GM12892 (cell line): ENCODE measurements around the gene UBE2H.
"Not testable (repeated sequence)": the region's sequence is repeated elsewhere in the genome, so short reads cannot be mapped to it uniquely, and the experiment has no call there.

ENCODE experiments used
- DNase-seq: peaks from one replicate; pipeline ENCODE4 v3.0.0; 2011; ENCODE audit not compliant: insufficient read length
- FAIRE-seq: peaks from 2 replicates; lab custom pipeline; 2011; peaks lifted over from hg19 to GRCh38; lab: Jason Lieb, UNC
- POLR2A ChIP-seq: IDR thresholded peaks from 2 replicates; pipeline ENCODE4 v1.6.1; 2011; ENCODE audit warnings: low read depth, low read length, control low read depth
- POLR2AphosphoS5 ChIP-seq: IDR thresholded peaks from 2 replicates; pipeline ENCODE4 v1.6.1; 2011; ENCODE audit warnings: low read depth, low read length, control low read depth
- TAF1 ChIP-seq: IDR thresholded peaks from 2 replicates; pipeline ENCODE4 v1.6.1; 2011; ENCODE audit warnings: low read depth, mild to moderate bottlenecking, control low read depth, low read length, borderline replicate concordance

UBE2H gene

GRCh38 chr7:129845972-129846327 lies 106.8 kb downstream of the UBE2H start:
- DNase-seq (no peak), FAIRE-seq (no peak)
- no peak for TF ChIP-seq TAF1
- no peak for TF ChIP-seq POLR2A
- TF ChIP-seq POLR2AphosphoS5, result no peak

GRCh38 chr7:129845178-129845971 lies 107.4 kb downstream of the UBE2H start:
- TF ChIP-seq POLR2A (no peak), POLR2AphosphoS5 (no peak), TAF1 (no peak)
- FAIRE-seq, result no peak
- no peak for DNase-seq

GRCh38 chr7:129843978-129844840 lies 108.6 kb downstream of the UBE2H start:
- FAIRE-seq (no peak), DNase-seq (no peak)
- no peak for TF ChIP-seq POLR2AphosphoS5

GRCh38 chr7:129843365-129843898 lies 109.3 kb downstream of the UBE2H start:
- FAIRE-seq, result no peak
- DNase-seq, result no peak
- TF ChIP-seq POLR2A, result no peak
- TF ChIP-seq POLR2AphosphoS5, result no peak
- TF ChIP-seq TAF1, result no peak

GRCh38 chr7:129841465-129841864 lies 111.3 kb downstream of the UBE2H start:
- no peak for FAIRE-seq
- no peak for TF ChIP-seq TAF1
- TF ChIP-seq POLR2A, result no peak
- TF ChIP-seq POLR2AphosphoS5, result no peak
- DNase-seq, result no peak

- DNase-seq, result no peak
- no peak for TF ChIP-seq POLR2AphosphoS5
- TF ChIP-seq POLR2A, result no peak
- TF ChIP-seq TAF1, result no peak
- FAIRE-seq, result no peak
Observed at GRCh38 chr7:129840757-129841156, 112.0 kb downstream of the UBE2H start.

GRCh38 chr7:129836983-129837382 lies 115.8 kb downstream of the UBE2H start:
- DNase-seq (no peak), FAIRE-seq (no peak)
- TF ChIP-seq POLR2A (no peak), TAF1 (no peak), POLR2AphosphoS5 (no peak)

GRCh38 chr7:129835569-129835968 lies 117.2 kb downstream of the UBE2H start:
- DNase-seq (no peak), FAIRE-seq (no peak)

GRCh38 chr7:129833353-129833752 lies 119.4 kb downstream of the UBE2H start:
- FAIRE-seq, DNase-seq: not testable (repeated sequence)

More at GRCh38 chr7:129835569-129835968, 117.2 kb downstream of the UBE2H start:
- no peak for TF ChIP-seq TAF1

- DNase-seq (no peak), FAIRE-seq (no peak)
- TF ChIP-seq POLR2A (no peak), POLR2AphosphoS5 (no peak), TAF1 (no peak)
Observed at GRCh38 chr7:129832701-129833227, 120.0 kb downstream of the UBE2H start.

- TF ChIP-seq POLR2AphosphoS5 (no peak), POLR2A (no peak), TAF1 (no peak)
- no peak for DNase-seq
- FAIRE-seq, result no peak
Observed at GRCh38 chr7:129832282-129832681, 120.5 kb downstream of the UBE2H start.

GRCh38 chr7:129831424-129832058 lies 121.2 kb downstream of the UBE2H start:
- FAIRE-seq, result no peak
- TF ChIP-seq POLR2AphosphoS5, result no peak
- DNase-seq, result no peak
